Trophoblast cell (in vitro differentiated cells and primary cell): ENCODE measurements around the gene POU4F3.

Experiments used
- DNase-seq, 2 donors: peaks; one replicate each; pipeline ENCODE4 v3.0.0-alpha.2; 2016
- H2AFZ ChIP-seq: 2 replicates; pipeline ENCODE4 v1.6.1; 2013; ENCODE audit warnings: low read length, moderate library complexity, mild to moderate bottlenecking; ENCODE audit not compliant: insufficient read depth, poor library complexity
- H2AK5ac ChIP-seq: 2 replicates; pipeline ENCODE4 v1.6.1; 2013; ENCODE audit warnings: mild to moderate bottlenecking, low read length
- H2BK120ac ChIP-seq: 2 replicates; pipeline ENCODE4 v1.6.1; 2013; ENCODE audit warnings: low read length, mild to moderate bottlenecking, moderate library complexity; ENCODE audit not compliant: insufficient read depth, poor library complexity
- H2BK12ac ChIP-seq: 2 replicates; pipeline ENCODE4 v1.6.1; 2013; ENCODE audit warnings: mild to moderate bottlenecking, low read length, moderate library complexity
- H2BK5ac ChIP-seq: 2 replicates; pipeline ENCODE4 v1.6.1; 2013; ENCODE audit warnings: low read length, low read depth, moderate library complexity, mild to moderate bottlenecking; ENCODE audit not compliant: poor library complexity
- H3K14ac ChIP-seq: 2 replicates; pipeline ENCODE4 v1.6.1; 2013; ENCODE audit warnings: mild to moderate bottlenecking, low read length
- H3K18ac ChIP-seq: 2 replicates; pipeline ENCODE4 v1.6.1; 2013; ENCODE audit warnings: mild to moderate bottlenecking, low read length
- H3K23ac ChIP-seq: 2 replicates; pipeline ENCODE4 v1.6.1; 2013; ENCODE audit warnings: low read length
- H3K27ac ChIP-seq: 2 replicates; pipeline ENCODE4 v1.5.1; 2013; ENCODE audit warnings: low read depth, mild to moderate bottlenecking, inconsistent platforms, low read length, moderate library complexity
- H3K27me3 ChIP-seq: 2 replicates; pipeline ENCODE4 v1.6.1; 2013; ENCODE audit warnings: inconsistent platforms, mild to moderate bottlenecking, low read length, moderate library complexity; ENCODE audit not compliant: insufficient read depth
- H3K36me3 ChIP-seq, 2 experiments: 1 replicate in 1 of 2; 2 replicates in 1 of 2; pipeline ENCODE4 v1.6.1; 2013; ENCODE audit warnings: low read length in 2 of 2, mild to moderate bottlenecking in 2 of 2, moderate library complexity in 1 of 2; ENCODE audit not compliant: insufficient read depth in 2 of 2, control insufficient read depth in 1 of 2
- H3K4ac ChIP-seq: 2 replicates; pipeline ENCODE4 v1.6.1; 2013; ENCODE audit warnings: low read depth, mild to moderate bottlenecking, low read length, moderate library complexity
- H3K4me1 ChIP-seq, 2 experiments: 1 replicate in 1 of 2; 2 replicates in 1 of 2; pipeline ENCODE4 v1.6.1; 2013; ENCODE audit warnings: low read length in 2 of 2, mild to moderate bottlenecking in 2 of 2, moderate library complexity in 1 of 2; ENCODE audit not compliant: insufficient read depth in 2 of 2, control insufficient read depth in 1 of 2
- H3K4me2 ChIP-seq: 2 replicates; pipeline ENCODE4 v1.6.1; 2013; ENCODE audit warnings: inconsistent platforms, mild to moderate bottlenecking, low read length, moderate library complexity
- H3K4me3 ChIP-seq: 2 replicates; pipeline ENCODE4 v1.5.1; 2013; ENCODE audit warnings: mild to moderate bottlenecking, low read depth, low read length, inconsistent platforms
- H3K79me1 ChIP-seq: one replicate; pipeline ENCODE4 v1.6.1; 2013; ENCODE audit warnings: low read length
- H3K79me2 ChIP-seq: 2 replicates; pipeline ENCODE4 v1.6.1; 2013; ENCODE audit warnings: low read length, mild to moderate bottlenecking; ENCODE audit not compliant: control insufficient read depth, insufficient read depth, poor library complexity
- H3K9ac ChIP-seq: 2 replicates; pipeline ENCODE4 v1.6.1; 2013; ENCODE audit warnings: mild to moderate bottlenecking, low read length
- H3K9me3 ChIP-seq: 2 replicates; pipeline ENCODE4 v1.6.1; 2013; ENCODE audit warnings: low read depth, mild to moderate bottlenecking, control low read depth, inconsistent platforms, low read length; ENCODE audit not compliant: insufficient read depth
- H4K12ac ChIP-seq: 2 replicates; pipeline ENCODE4 v1.6.1; 2013; ENCODE audit warnings: low read depth, mild to moderate bottlenecking, low read length, moderate library complexity
- H4K8ac ChIP-seq: 2 replicates; pipeline ENCODE4 v1.6.1; 2013; ENCODE audit warnings: low read depth, mild to moderate bottlenecking, low read length, moderate library complexity
- H4K91ac ChIP-seq: one replicate; pipeline ENCODE4 v1.6.1; 2013; ENCODE audit warnings: low read depth, mild to moderate bottlenecking, low read length, moderate library complexity
- WGBS: extraction: QIAGEN DNeasy Blood & Tissue Kit; methylation state at CpG from one replicate; pipeline ENCODE4 v1.1.7; 2013; ENCODE audit warnings: missing lambda C conversion rate; ENCODE audit not compliant: insufficient read length, insufficient coverage; ENCODE audit errors: extremely low coverage; 5-methylcytosine and 5-hydroxymethylcytosine counted together

The POU4F3 gene

DNA sequence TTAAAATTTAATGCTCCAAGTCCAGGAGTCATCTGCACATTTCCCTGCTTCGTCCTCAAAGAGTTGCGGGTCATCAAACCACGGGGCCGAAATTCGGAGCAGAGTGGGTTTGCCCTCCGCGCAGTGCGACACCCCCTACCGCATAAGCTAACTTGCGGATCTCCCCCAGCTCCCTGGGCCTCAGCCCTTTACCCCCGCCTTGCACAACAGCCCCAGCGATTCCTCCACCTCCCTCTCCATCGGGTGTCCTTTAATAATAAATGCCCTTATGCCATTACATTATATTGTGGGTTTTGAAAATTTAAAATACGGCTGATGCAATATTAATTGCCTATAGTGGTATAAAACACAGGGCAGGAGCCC is 3.9 kb downstream of the POU4F3 start:
- Histone ChIP-seq H3K27me3 (peaks cover 90% of the 10 kb centered on the region), H3K4me2 (no peak overlapping the region), H3K79me1 (no peaks in the 10 kb centered on the region), H3K23ac (no peak overlapping the region), H3K9ac (no peak overlapping the region), H4K91ac (no peak overlapping the region), H3K79me2 (no peaks in the 10 kb centered on the region), H4K8ac (no peak overlapping the region), H3K4me1 (peaks cover 3 to 10% of the 10 kb centered on the region in 2 experiments), H2BK12ac (no peak overlapping the region), H2AFZ (no peak overlapping the region), H3K27ac (no peak overlapping the region), H3K9me3 (peaks cover 11% of the 10 kb centered on the region), H4K12ac (no peak overlapping the region), H2BK120ac (no peak overlapping the region), H2AK5ac (no peak overlapping the region), H3K14ac (no peak overlapping the region), H3K36me3 (no peaks in the 10 kb centered on the region), H3K4ac (no peak overlapping the region), H2BK5ac (no peak overlapping the region), H3K18ac (no peak overlapping the region), H3K4me3 (no peak overlapping the region)
- no peak for DNase-seq
- no CpG with 5 or more reads among the region's 14 CpGs for WGBS

GRCh38 chr5:146342882-146343865 is 4.5 kb downstream of the POU4F3 start:
- Histone ChIP-seq H3K9me3 (peaks cover 11% of the 10 kb centered on the region), H2BK120ac (no peak overlapping the region), H3K18ac (no peak overlapping the region), H3K4me2 (no peak overlapping the region), H3K4ac (no peak overlapping the region), H3K27ac (no peak overlapping the region), H3K4me1 (peaks cover 3 to 9% of the 10 kb centered on the region in 2 experiments), H3K23ac (no peak overlapping the region), H3K9ac (no peak overlapping the region), H2BK12ac (no peak overlapping the region), H2AFZ (no peak overlapping the region), H2BK5ac (no peak overlapping the region), H3K14ac (no peak overlapping the region), H4K8ac (no peak overlapping the region), H3K79me1 (no peaks in the 10 kb centered on the region), H3K36me3 (no peaks in the 10 kb centered on the region), H3K4me3 (no peak overlapping the region), H3K27me3 (peaks cover 83% of the 10 kb centered on the region), H4K91ac (no peak overlapping the region), H4K12ac (no peak overlapping the region), H3K79me2 (no peaks in the 10 kb centered on the region), H2AK5ac (no peak overlapping the region)
- no CpG with 5 or more reads among the region's 46 CpGs for WGBS
- no peak for DNase-seq

DNA sequence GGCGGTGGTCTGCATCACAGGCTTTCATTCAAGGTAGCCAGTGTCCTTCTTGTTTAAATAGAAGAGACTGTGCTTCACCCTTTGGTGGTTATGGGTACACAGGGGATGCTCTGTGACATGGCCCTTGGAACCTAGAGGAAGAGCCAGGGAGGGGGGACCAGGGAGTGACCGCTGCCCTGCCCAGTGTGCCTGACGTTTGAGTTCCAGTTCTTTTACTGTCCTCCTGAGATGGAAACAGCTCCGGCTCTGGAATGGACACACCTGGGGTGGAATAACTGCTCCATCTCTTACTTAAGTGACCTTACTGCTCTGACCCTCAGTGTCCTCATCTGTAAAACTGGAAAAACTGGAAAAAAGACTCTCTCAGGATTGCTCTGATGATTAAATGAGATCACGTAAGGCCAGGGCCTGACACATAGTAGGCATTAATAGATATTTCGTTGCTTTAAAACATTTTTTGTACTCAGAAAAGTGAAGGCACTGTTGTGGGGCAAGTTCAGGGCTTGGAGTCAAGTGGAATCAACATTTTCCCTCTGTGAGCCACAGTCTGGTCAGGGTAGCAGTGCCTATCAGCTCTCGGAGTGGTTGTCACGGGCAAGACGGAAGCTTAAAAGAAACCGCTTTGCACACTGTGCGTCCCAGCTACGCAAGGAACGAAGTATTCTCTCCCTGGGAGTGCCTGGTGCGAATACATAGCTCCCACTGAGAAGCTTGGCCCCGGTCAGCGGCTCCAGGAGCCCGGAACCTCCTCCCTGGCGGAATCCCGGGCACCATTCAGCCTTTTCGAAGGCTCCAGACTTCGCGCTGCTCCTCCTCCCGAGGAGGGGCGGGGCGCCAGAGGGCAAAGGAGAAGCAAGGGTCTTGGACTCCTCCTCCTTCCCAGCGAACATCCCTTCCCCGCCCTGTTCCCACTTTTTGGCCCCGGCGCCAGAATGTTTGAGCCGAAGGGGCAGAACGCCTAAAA is 5.8 kb downstream of the POU4F3 start:
- H2AK5ac ChIP-seq = no peak overlapping the region
- H3K18ac ChIP-seq = no peak overlapping the region
- H3K23ac ChIP-seq = no peak overlapping the region
- no peaks in the 10 kb centered on the region for H3K79me1 ChIP-seq
- peak overlapping the region; percentile 59 for H3K4me2 ChIP-seq
- no peak overlapping the region for H4K91ac ChIP-seq
- H3K27me3 ChIP-seq = peaks cover 70% of the 10 kb centered on the region
- peak; percentile 25 to 68 for DNase-seq
- no peak overlapping the region for H3K14ac ChIP-seq
- peaks cover 11% of the 10 kb centered on the region for H3K9me3 ChIP-seq
- H4K12ac ChIP-seq = no peak overlapping the region
- no peak overlapping the region for H4K8ac ChIP-seq
- no peak overlapping the region for H2BK12ac ChIP-seq
- H3K9ac ChIP-seq = no peak overlapping the region
- no peak overlapping the region for H2BK120ac ChIP-seq
- H2BK5ac ChIP-seq = no peak overlapping the region
- no peaks in the 10 kb centered on the region for H3K79me2 ChIP-seq
- H3K36me3 ChIP-seq = no peaks in the 10 kb centered on the region
- H3K4ac ChIP-seq = no peak overlapping the region
- H2AFZ ChIP-seq = no peak overlapping the region
- H3K27ac ChIP-seq = no peak overlapping the region
- peaks cover 3 to 8% of the 10 kb centered on the region in 2 experiments for H3K4me1 ChIP-seq
- H3K4me3 ChIP-seq = no peak overlapping the region
- WGBS = no CpG with 5 or more reads among the region's 31 CpGs

DNA sequence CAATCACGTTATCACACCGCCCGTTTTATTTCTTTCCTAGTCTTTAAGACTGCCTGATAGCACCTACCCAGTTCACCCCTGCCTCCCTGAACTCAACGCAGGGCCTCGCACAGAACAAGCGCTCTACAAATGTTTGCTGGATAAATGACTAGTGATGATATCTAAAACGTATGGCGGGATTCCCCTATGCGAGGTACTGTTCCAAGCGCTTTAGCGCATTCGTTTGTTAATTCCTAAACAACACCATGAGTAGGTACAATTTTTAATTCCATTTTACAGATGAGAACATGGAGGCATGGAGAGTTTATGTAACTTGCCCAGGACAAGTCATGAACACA is 6.6 kb downstream of the POU4F3 start:
- H3K9ac ChIP-seq = no peak overlapping the region
- H4K12ac ChIP-seq = no peak overlapping the region
- H2BK12ac ChIP-seq = no peak overlapping the region
- no peaks in the 10 kb centered on the region for H3K79me1 ChIP-seq
- DNase-seq = no peak
- no peak overlapping the region for H3K27ac ChIP-seq
- peak overlapping the region; percentile 59 for H3K4me2 ChIP-seq
- no peak overlapping the region for H2AK5ac ChIP-seq
- no peak overlapping the region for H3K4me3 ChIP-seq
- H3K4me1 ChIP-seq = peaks cover 3 to 8% of the 10 kb centered on the region in 2 experiments
- H3K4ac ChIP-seq = no peak overlapping the region
- no CpG with 5 or more reads among the region's 12 CpGs for WGBS
- no peak overlapping the region for H3K14ac ChIP-seq
- H2BK5ac ChIP-seq = no peak overlapping the region
- H2AFZ ChIP-seq = no peak overlapping the region
- H3K23ac ChIP-seq = no peak overlapping the region
- peaks cover 4% of the 10 kb centered on the region for H3K9me3 ChIP-seq
- H2BK120ac ChIP-seq = no peak overlapping the region
- H4K91ac ChIP-seq = no peak overlapping the region
- H3K79me2 ChIP-seq = no peaks in the 10 kb centered on the region
- H3K27me3 ChIP-seq = peaks cover 62% of the 10 kb centered on the region
- no peak overlapping the region for H3K18ac ChIP-seq
- no peak overlapping the region for H4K8ac ChIP-seq
- H3K36me3 ChIP-seq = no peaks in the 10 kb centered on the region
